Upper lobe of right lung (tissue), 1 donor: ENCODE results near the gene ABCC4. TPM values are rescaled to one million over a fixed set of nuclear protein-coding genes. Genes with fewer than 3 reads are reported as not detected.

Source experiments
- ATAC-seq: fragments of 200-7000 bp; cut with Tn5 transposase; one replicate; pipeline ENCODE4 v1.9.1; 2020; ENCODE audit warnings: mild to moderate bottlenecking, moderate library complexity
- DNase-seq: peaks from one replicate; pipeline ENCODE4 v3.0.0-alpha.2; 2020
- H3K27ac ChIP-seq: fragments of 200-600 bp; one replicate; pipeline ENCODE4 v1.8.0; 2022
- H3K27me3 ChIP-seq: fragments of 200-600 bp; one replicate; pipeline ENCODE4 v1.8.0; 2022; ENCODE audit warnings: mild to moderate bottlenecking
- H3K36me3 ChIP-seq: fragments of 200-600 bp; one replicate; pipeline ENCODE4 v1.8.0; 2022
- H3K4me1 ChIP-seq: fragments of 200-600 bp; one replicate; pipeline ENCODE4 v1.8.0; 2022
- H3K4me3 ChIP-seq: fragments of 200-600 bp; one replicate; pipeline ENCODE4 v1.8.0; 2022; ENCODE audit warnings: mild to moderate bottlenecking
- H3K9me3 ChIP-seq: fragments of 200-600 bp; one replicate; pipeline ENCODE4 v1.8.0; 2022
- intact Hi-C: fragments of 100-400 bp; cut with DNase I; formaldehyde crosslinking; loops from one replicate; pipeline ENCODE4 v1.11.0; 2022
- total RNA-seq: library from RNA; stranded (reverse); fragmentation: NEBNext Ultra II Directional; extraction: Animal tissue kit (Norgen Biotek cat#: 25700); gene quantifications from one replicate; pipeline ENCODE4 v1.2.1, GENCODE V29; 2021
- TF ChIP-seq, protein P1 (sequence below): fragments of 200-600 bp; IDR thresholded peaks from one replicate; pipeline ENCODE4 v1.8.0; 2022; ENCODE audit warnings: antibody characterized with exemption
- donor health status: DM: no; HTN: yes; CAD: no; lungs with severe emphysema.

ABCC4 gene
- total RNA-seq, 1 donor from 2014 or later, result 28.1 TPM

DNA sequence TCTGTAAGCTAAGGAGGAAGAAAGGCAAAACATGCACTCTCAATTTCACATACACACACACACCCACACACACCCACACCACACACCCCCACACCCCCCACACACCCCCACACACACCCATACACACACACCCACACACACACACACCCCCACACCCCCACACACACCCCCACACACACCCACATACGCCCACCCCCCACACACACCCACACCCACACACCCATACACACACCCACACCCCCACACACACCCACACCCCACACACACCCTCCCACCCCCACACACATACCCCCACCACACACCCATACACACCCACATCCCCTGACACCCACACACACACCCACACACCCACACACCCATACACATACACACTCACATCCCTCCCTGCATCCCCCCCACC lies 276.1 kb downstream of the ABCC4 start:
- ATAC-seq, result peak; percentile 31
- Histone ChIP-seq H3K9me3 (no peaks in the 10 kb centered on the region), H3K27me3 (no peaks in the 10 kb centered on the region), H3K4me1 (no peaks in the 10 kb centered on the region), H3K4me3 (no peak overlapping the region), H3K27ac (no peak overlapping the region), H3K36me3 (no peaks in the 10 kb centered on the region)
- intact Hi-C loops, result no loop called here
- TF ChIP-seq, protein P1, sequence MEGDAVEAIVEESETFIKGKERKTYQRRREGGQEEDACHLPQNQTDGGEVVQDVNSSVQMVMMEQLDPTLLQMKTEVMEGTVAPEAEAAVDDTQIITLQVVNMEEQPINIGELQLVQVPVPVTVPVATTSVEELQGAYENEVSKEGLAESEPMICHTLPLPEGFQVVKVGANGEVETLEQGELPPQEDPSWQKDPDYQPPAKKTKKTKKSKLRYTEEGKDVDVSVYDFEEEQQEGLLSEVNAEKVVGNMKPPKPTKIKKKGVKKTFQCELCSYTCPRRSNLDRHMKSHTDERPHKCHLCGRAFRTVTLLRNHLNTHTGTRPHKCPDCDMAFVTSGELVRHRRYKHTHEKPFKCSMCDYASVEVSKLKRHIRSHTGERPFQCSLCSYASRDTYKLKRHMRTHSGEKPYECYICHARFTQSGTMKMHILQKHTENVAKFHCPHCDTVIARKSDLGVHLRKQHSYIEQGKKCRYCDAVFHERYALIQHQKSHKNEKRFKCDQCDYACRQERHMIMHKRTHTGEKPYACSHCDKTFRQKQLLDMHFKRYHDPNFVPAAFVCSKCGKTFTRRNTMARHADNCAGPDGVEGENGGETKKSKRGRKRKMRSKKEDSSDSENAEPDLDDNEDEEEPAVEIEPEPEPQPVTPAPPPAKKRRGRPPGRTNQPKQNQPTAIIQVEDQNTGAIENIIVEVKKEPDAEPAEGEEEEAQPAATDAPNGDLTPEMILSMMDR, result no peak
- DNase-seq, result no peak

DNA sequence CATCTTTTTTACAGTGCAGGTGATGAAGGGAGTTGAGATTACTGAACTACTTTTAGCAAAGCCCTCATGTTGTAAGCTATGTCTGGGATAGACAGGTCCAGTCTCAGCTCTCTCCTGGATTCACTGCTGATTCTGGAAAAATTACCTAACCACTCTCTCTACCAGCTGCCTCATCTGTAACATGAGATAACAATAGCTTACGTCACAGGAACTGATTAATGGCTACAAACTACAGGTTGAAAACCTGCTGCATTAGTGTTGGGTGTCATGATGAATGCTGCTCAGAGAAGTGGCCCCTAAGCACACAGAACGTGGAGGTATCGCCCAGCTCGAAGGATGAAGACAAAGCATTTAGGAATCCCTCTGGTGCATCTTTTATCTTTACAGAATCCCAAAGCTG lies 277.8 kb downstream of the ABCC4 start:
- H3K4me3 ChIP-seq, result no peak overlapping the region
- no peaks in the 10 kb centered on the region for H3K4me1 ChIP-seq
- H3K36me3 ChIP-seq, result no peaks in the 10 kb centered on the region
- TF ChIP-seq, protein P1, result no peak
- no peaks in the 10 kb centered on the region for H3K27me3 ChIP-seq
- intact Hi-C loops, result no loop called here
- no peaks in the 10 kb centered on the region for H3K9me3 ChIP-seq
- no peak overlapping the region for H3K27ac ChIP-seq
- ATAC-seq, result no peak
- DNase-seq, result no peak

DNA sequence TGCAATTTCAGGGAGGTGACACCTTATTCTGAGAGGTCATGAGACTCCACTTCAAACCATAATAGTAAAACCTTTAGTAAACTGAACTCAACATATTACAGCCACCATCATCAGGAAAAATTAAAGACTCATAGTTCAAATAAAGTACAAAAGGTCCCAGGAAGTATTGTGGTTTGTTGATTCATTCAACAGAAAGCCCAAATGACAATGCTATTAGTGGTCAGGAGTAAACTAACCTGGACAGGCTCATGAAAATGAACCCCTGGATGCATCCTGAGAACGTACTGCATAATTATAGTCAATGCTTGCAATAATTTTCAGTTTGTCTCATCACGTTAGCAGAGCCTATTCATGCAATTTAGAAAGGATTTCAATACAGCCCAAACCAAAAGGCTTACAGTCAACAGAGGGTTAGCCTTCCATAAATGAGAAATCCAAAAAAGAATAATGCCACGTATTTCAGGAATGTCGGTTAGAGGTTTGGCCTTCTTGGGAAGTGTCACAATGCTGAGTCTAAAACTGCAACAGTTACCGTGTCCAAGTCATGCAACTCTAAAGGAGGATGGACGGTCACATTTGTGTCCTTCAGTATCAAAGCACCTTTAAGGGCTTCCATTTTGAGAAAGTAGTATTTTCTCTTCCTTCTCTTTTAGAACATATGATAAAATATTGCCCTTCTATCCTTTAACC lies 280.8 kb downstream of the ABCC4 start:
- Histone ChIP-seq H3K27me3 (no peaks in the 10 kb centered on the region), H3K4me1 (no peaks in the 10 kb centered on the region), H3K9me3 (no peaks in the 10 kb centered on the region), H3K4me3 (no peak overlapping the region), H3K36me3 (no peaks in the 10 kb centered on the region), H3K27ac (no peak overlapping the region)
- TF ChIP-seq, protein P1, result no peak
- intact Hi-C loops, result no loop called here
- ATAC-seq, result no peak
- no peak for DNase-seq

DNA sequence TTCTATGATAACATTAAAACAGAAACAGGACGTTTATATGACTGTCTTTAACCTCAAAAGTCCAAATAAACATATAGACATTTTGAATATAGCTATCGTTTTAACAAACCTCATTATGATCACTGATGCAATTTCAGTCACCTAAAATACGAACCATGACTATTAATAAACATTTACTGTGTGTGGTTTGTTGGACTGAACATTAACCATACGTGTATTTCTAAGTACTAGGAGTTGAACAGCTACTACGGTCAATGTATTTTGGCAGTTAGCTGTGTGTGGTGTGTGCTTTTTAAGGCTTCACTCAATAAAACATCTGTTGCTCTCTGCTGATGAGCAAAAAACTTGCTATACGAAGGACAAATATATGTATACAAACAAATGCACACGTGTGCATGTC lies 281.4 kb downstream of the ABCC4 start:
- no peak for ATAC-seq
- DNase-seq, result no peak

DNA sequence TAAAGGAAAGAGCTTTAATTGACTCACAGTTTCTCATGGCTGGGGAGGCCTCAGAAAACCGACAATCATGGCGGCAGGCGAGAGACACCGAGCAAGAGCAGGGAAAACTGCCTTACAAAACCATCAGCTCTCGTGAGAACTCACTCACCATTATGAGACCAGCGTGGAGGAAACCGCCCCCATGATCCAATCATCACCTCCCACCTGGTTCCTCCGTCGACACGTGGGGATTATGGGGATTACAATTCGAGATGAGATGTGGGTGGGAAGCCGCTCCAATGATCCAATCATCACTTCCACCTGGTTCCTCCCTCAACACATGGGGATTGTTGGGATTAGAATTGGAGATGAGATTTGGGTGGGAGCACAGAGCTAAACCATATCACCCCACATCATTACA lies 293.9 kb downstream of the ABCC4 start:
- ATAC-seq, result no peak
- intact Hi-C loops, result no loop called here
- TF ChIP-seq, protein P1, result no peak

More for the DNA sequence above, 281.4 kb downstream of the ABCC4 start:
- H3K9me3 ChIP-seq, result no peaks in the 10 kb centered on the region
- TF ChIP-seq, protein P1, result no peak
- no peak overlapping the region for H3K27ac ChIP-seq
- no peaks in the 10 kb centered on the region for H3K36me3 ChIP-seq
- H3K4me3 ChIP-seq, result no peak overlapping the region
- H3K4me1 ChIP-seq, result no peaks in the 10 kb centered on the region
- intact Hi-C loops, result no loop called here
- no peaks in the 10 kb centered on the region for H3K27me3 ChIP-seq

DNA sequence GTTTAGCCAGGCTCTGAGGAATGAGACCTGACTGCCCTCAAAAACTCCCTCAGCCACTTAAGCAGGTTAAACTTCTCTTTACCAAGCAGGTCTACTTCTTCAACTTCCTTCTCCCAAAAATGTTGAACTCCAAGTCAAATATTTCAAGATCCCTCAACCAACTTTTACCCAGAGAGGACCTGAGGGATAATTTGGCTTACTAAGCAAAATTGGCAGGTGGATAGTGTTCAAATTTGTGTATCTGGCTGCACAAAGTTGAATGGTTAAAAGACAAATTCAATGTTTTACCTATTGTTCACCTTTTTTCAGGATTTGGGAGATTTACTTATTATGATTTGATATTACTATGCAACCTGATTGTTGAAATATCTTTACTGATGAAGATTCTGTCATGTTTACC lies 296.0 kb downstream of the ABCC4 start:
- ATAC-seq, result no peak
- TF ChIP-seq, protein P1, result no peak
- H3K36me3 ChIP-seq, result no peaks in the 10 kb centered on the region
- DNase-seq, result no peak
- H3K9me3 ChIP-seq, result no peaks in the 10 kb centered on the region
- intact Hi-C loops, result no loop called here
- H3K27ac ChIP-seq, result no peak overlapping the region
- peaks cover 9% of the 10 kb centered on the region for H3K4me1 ChIP-seq
- peaks cover 10% of the 10 kb centered on the region for H3K27me3 ChIP-seq
- no peak overlapping the region for H3K4me3 ChIP-seq

More for the DNA sequence above, 293.9 kb downstream of the ABCC4 start:
- no peak overlapping the region for H3K27ac ChIP-seq
- no peaks in the 10 kb centered on the region for H3K9me3 ChIP-seq
- peaks cover 9% of the 10 kb centered on the region for H3K4me1 ChIP-seq
- no peaks in the 10 kb centered on the region for H3K36me3 ChIP-seq
- no peak for DNase-seq
- H3K27me3 ChIP-seq, result peaks cover 7% of the 10 kb centered on the region
- no peak overlapping the region for H3K4me3 ChIP-seq
